ENCODE measurements around the gene GRIN2D.

The GRIN2D gene

GRCh38 chr19:48396016-48396823, 2.8 kb downstream of the GRIN2D start:
- 0 out of 2 replicates have a peak, but pooled peaks cover under 1% of the 10 kb centered on the region for H3K36me3 ChIP-seq (replicated peaks)
- H3K27me3 ChIP-seq (ENCODE audit: low read depth), result peaks cover 16% of the 10 kb centered on the region
- no peak overlapping the region for H3K4me3 ChIP-seq
- DNase-seq (ENCODE audit: low spot score in 2 of 2), result peak in 1 of 2 experiments; percentile 43
- no peaks in the 10 kb centered on the region for H3K9me3 ChIP-seq
- peaks cover 26% of the 10 kb centered on the region for H3K4me1 ChIP-seq
- in situ Hi-C loops (cut with MboI; ENCODE audit: low sequenced_read_pairs), result no loop called here

- in situ Hi-C loops (cut with MboI; ENCODE audit: low sequenced_read_pairs), result no loop called here
- Histone ChIP-seq H3K4me3 (no peak overlapping the region), H3K36me3 (replicated peaks) (no peaks in the 10 kb centered on the region), H3K9me3 (no peaks in the 10 kb centered on the region), H3K4me1 (peaks cover 26% of the 10 kb centered on the region), H3K27me3 (ENCODE audit: low read depth) (peaks cover 16% of the 10 kb centered on the region)
- DNase-seq (ENCODE audit: low spot score in 2 of 2), result no peak
Observed at GRCh38 chr19:48396824-48397176, 3.3 kb downstream of the GRIN2D start.

- Histone ChIP-seq H3K9me3 (no peaks in the 10 kb centered on the region), H3K27me3 (ENCODE audit: low read depth) (peaks cover 16% of the 10 kb centered on the region), H3K36me3 (replicated peaks) (no peaks in the 10 kb centered on the region), H3K4me3 (peak overlapping the region; percentile 45), H3K4me1 (peaks cover 26% of the 10 kb centered on the region)
- no peak for DNase-seq (ENCODE audit: low spot score in 2 of 2)
- in situ Hi-C loops (cut with MboI; ENCODE audit: low sequenced_read_pairs), result no loop called here
Observed at GRCh38 chr19:48397263-48398101, 4.0 kb downstream of the GRIN2D start.

- peak overlapping the region; percentile 45 for H3K4me3 ChIP-seq
- in situ Hi-C loops (cut with MboI; ENCODE audit: low sequenced_read_pairs), result no loop called here
- peaks cover 16% of the 10 kb centered on the region for H3K27me3 ChIP-seq (ENCODE audit: low read depth)
- H3K4me1 ChIP-seq, result peaks cover 26% of the 10 kb centered on the region
- H3K9me3 ChIP-seq, result no peaks in the 10 kb centered on the region
- H3K36me3 ChIP-seq (replicated peaks), result no peaks in the 10 kb centered on the region
- peak; percentile 8 to 30 for DNase-seq (ENCODE audit: low spot score in 2 of 2)
Observed at GRCh38 chr19:48398102-48398374, 4.6 kb downstream of the GRIN2D start.

DNA sequence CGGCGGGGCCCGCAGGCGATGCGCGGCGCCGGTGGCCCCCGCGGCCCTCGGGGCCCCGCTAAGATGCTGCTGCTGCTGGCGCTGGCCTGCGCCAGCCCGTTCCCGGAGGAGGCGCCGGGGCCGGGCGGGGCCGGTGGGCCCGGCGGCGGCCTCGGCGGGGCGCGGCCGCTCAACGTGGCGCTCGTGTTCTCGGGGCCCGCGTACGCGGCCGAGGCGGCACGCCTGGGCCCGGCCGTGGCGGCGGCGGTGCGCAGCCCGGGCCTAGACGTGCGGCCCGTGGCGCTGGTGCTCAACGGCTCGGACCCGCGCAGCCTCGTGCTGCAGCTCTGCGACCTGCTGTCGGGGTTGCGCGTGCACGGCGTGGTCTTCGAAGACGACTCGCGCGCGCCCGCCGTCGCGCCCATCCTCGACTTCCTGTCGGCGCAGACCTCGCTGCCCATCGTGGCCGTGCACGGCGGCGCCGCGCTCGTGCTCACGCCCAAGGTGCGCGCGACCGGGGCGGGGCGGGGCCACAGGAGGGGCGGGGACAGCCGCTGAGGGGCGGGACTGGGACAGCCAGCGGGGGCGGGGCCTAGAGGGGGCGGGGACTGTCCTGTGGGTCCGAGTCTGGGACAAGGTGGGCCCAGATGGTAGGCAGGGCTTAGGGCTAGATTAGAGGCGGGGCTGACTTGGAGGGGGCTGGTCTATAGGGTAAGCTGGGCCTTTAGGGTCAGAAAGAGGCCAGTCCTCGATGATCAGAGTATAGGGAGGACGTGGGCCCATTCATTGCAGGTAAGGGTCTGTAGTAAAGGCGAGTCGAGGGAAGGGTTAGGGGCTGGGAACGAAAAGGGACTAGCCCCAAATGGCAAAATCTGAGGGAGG, 5.1 kb downstream of the GRIN2D start:
- Histone ChIP-seq H3K36me3 (replicated peaks) (no peaks in the 10 kb centered on the region), H3K4me3 (peak overlapping the region; percentile 45), H3K9me3 (no peaks in the 10 kb centered on the region), H3K27me3 (ENCODE audit: low read depth) (peaks cover 13% of the 10 kb centered on the region), H3K4me1 (peaks cover 23% of the 10 kb centered on the region)
- DNase-seq (ENCODE audit: low spot score in 2 of 2), result peak; percentile 84 to 97
- in situ Hi-C loops (cut with MboI; ENCODE audit: low sequenced_read_pairs), result no loop called here

GRCh38 chr19:48400018-48400742, 6.7 kb downstream of the GRIN2D start:
- in situ Hi-C loops (cut with MboI; ENCODE audit: low sequenced_read_pairs), result no loop called here
- Histone ChIP-seq H3K4me1 (peaks cover 19% of the 10 kb centered on the region), H3K36me3 (replicated peaks) (no peaks in the 10 kb centered on the region), H3K27me3 (ENCODE audit: low read depth) (peaks cover 3% of the 10 kb centered on the region; the same call in 1 of the 2 replicates), H3K9me3 (no peaks in the 10 kb centered on the region), H3K4me3 (no peak overlapping the region)
- DNase-seq (ENCODE audit: low spot score in 2 of 2), result peak; percentile 43 to 74

DNA sequence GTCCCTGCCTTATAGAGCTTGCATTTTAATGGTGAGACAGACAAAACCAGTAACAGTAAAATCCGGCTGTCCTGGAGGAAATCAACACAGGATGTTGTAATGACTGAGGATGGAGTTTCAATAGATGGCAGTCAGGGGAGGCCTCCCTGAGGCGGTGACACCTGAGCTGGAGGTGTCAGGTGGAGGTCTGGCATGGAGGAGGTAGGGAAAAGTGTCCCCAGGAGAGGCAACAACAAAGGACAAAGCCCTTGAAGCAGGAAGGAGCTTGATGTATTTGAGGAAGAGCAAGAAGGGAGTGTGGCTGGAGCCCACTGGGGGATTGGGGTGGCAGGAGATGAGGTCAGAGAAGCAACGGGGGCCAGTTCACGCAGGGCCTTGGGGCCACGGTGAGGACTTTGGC, 7.8 kb downstream of the GRIN2D start:
- Histone ChIP-seq H3K4me1 (peaks cover 19% of the 10 kb centered on the region), H3K27me3 (ENCODE audit: low read depth) (no peaks in the 10 kb centered on the region), H3K9me3 (no peaks in the 10 kb centered on the region), H3K4me3 (no peak overlapping the region), H3K36me3 (replicated peaks) (no peaks in the 10 kb centered on the region)
- DNase-seq (ENCODE audit: low spot score in 2 of 2), result no peak
- in situ Hi-C loops (cut with MboI; ENCODE audit: low sequenced_read_pairs), result no loop called here

GRCh38 chr19:48403606-48404005, 10.1 kb downstream of the GRIN2D start:
- in situ Hi-C loops (cut with MboI; ENCODE audit: low sequenced_read_pairs), result no loop called here
- H3K9me3 ChIP-seq, result no peaks in the 10 kb centered on the region
- DNase-seq (ENCODE audit: low spot score in 2 of 2), result peak; percentile 67 to 75
- H3K4me1 ChIP-seq, result peaks cover 12% of the 10 kb centered on the region
- H3K4me3 ChIP-seq, result no peak overlapping the region
- H3K36me3 ChIP-seq (replicated peaks), result no peaks in the 10 kb centered on the region
- no peaks in the 10 kb centered on the region for H3K27me3 ChIP-seq (ENCODE audit: low read depth)

- H3K4me3 ChIP-seq, result no peak overlapping the region
- peaks cover 2% of the 10 kb centered on the region for H3K4me1 ChIP-seq
- in situ Hi-C loops (cut with MboI; ENCODE audit: low sequenced_read_pairs), result no loop called here
- H3K36me3 ChIP-seq (replicated peaks), result no peaks in the 10 kb centered on the region
- H3K9me3 ChIP-seq, result no peaks in the 10 kb centered on the region
- DNase-seq (ENCODE audit: low spot score in 2 of 2), result no peak
- H3K27me3 ChIP-seq (ENCODE audit: low read depth), result no peaks in the 10 kb centered on the region
Observed at GRCh38 chr19:48405010-48405659, 11.7 kb downstream of the GRIN2D start.

GRCh38 chr19:48405850-48406249, 12.4 kb downstream of the GRIN2D start:
- no peaks in the 10 kb centered on the region for H3K9me3 ChIP-seq
- no peaks in the 10 kb centered on the region for H3K36me3 ChIP-seq (replicated peaks)
- H3K27me3 ChIP-seq (ENCODE audit: low read depth), result no peaks in the 10 kb centered on the region
- DNase-seq (ENCODE audit: low spot score in 2 of 2), result no peak
- H3K4me1 ChIP-seq, result no peaks in the 10 kb centered on the region
- no peak overlapping the region for H3K4me3 ChIP-seq
- in situ Hi-C loops (cut with MboI; ENCODE audit: low sequenced_read_pairs), result no loop called here

GRCh38 chr19:48413879-48414587, 20.6 kb downstream of the GRIN2D start:
- no peak for DNase-seq (ENCODE audit: low spot score in 2 of 2)
- in situ Hi-C loops (cut with MboI; ENCODE audit: low sequenced_read_pairs), result no loop called here
- Histone ChIP-seq H3K36me3 (replicated peaks) (no peaks in the 10 kb centered on the region), H3K4me1 (no peaks in the 10 kb centered on the region), H3K4me3 (no peak overlapping the region), H3K9me3 (no peaks in the 10 kb centered on the region), H3K27me3 (ENCODE audit: low read depth) (no peaks in the 10 kb centered on the region)

DNA sequence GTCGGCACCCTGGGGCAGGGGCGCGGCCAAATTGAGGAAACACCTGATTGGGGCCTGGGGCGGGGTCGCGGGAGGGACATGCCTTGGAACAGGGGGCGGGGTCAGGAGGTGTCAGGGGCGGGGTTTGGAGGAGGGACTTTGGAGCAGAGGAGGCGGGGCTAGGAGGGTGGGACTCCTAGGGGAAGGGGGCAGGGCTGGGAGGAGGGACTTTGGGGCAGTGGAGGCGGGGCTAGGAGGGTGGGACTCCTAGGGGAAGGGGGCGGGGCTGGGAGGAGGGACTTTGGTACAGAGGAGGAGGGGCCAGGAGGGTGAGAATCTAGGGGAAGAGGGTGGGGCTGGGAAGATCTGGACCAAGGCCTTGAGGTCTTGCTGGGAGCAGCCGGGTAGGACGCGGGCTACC, 21.9 kb downstream of the GRIN2D start:
- in situ Hi-C loops (cut with MboI; ENCODE audit: low sequenced_read_pairs), result no loop called here
- Histone ChIP-seq H3K27me3 (ENCODE audit: low read depth) (no peaks in the 10 kb centered on the region), H3K4me3 (no peak overlapping the region), H3K9me3 (no peaks in the 10 kb centered on the region), H3K36me3 (replicated peaks) (no peaks in the 10 kb centered on the region), H3K4me1 (no peaks in the 10 kb centered on the region)
- DNase-seq (ENCODE audit: low spot score in 2 of 2), result peak; percentile 59 to 94
